HG03571 (cell line): Measurements from ENCODE around the gene ELL3.
"Not testable (repeated sequence)": the region's sequence is repeated elsewhere in the genome, so short reads cannot be mapped to it uniquely, and the experiment has no call there.

ENCODE experiments used
- ATAC-seq: cut with Tn5 transposase; IDR thresholded peaks from one replicate; pipeline ENCODE4 v1.9.1; 2021; ENCODE audit not compliant: unreplicated experiment

ELL3 gene

DNA sequence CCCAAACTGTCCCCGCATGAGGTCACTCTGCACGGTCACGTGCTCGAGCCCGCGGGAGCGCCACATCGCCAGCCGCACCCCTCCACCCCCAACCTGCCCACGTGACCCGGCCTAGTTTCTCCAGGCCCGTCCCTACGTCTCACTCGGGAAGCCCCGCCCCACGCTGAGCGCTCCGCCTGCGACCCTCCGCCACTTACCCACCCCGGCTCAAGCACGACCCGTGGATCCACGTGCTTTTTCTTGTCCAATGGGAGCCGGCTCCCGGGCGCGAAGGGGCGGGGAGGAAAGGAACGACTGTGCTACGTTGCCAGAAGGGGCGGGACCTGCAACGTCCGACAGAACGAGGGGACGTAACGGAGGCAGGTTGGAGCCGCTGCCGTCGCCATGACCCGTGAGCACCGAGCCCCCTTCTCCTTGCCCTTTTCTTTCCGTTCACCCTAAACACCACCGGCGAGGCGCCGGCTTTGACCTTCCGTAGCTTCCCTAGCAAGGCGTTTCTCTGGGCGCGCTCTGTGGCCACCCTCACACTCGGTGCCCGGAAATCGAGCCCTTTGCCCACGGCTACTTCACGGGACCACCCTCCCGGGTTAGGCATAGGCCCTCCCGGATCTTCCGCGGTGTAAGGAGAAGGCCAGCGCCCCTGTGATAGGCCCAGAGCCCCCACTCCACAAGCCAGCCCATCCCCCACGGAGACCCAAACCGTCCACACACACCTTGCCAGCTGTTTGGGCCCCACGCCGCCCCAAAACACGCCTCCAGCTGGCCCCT is 15.4 kb upstream of the ELL3 start, which contains the start of gene SERF2:
TSS of gene SERF2 (plus strand) at position 328 of the 768 bp plus-strand sequence. CDS start at position 385, 57 bp downstream.
- peak; percentile 77 for ATAC-seq

DNA sequence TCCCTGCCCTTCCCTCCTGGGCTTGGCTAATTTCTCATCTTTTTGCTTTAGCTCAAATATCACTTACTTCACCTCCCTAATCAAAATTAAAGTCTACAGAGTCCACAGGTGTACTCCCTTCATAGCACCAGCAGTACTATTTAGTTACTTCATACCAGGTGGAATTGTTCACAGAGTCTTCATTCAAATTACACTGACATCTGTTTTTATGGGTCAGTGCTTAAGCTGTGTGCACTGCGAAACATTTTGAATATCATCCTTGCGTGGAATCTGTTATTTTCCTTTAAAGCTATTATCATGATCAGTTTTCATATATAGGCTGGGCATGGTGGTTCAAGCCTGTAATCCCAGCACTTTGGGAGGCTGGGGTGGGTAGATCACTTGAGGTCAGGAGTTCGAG is 12.6 kb upstream of the ELL3 start:
- ATAC-seq: no peak

DNA sequence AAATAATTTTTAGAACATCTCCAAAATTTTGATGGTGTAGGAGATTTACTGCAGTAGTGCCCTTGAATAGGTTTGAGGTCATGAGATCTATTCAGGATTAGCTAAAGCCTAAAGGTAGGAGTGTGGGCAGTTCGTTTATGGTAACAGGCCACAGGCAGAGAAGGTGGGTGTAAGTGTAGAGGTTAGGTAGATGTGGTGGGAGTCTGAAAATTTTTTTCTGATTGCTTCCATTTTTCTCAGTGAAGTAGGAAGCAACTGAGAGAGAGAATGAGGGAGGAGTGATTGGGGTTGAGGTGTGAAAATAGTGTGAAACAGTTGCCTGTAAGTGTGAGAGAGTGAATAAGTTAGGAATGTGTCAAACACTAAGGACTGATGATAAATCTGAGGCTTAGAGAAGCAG is 2.2 kb upstream of the ELL3 start:
- no peak for ATAC-seq

DNA sequence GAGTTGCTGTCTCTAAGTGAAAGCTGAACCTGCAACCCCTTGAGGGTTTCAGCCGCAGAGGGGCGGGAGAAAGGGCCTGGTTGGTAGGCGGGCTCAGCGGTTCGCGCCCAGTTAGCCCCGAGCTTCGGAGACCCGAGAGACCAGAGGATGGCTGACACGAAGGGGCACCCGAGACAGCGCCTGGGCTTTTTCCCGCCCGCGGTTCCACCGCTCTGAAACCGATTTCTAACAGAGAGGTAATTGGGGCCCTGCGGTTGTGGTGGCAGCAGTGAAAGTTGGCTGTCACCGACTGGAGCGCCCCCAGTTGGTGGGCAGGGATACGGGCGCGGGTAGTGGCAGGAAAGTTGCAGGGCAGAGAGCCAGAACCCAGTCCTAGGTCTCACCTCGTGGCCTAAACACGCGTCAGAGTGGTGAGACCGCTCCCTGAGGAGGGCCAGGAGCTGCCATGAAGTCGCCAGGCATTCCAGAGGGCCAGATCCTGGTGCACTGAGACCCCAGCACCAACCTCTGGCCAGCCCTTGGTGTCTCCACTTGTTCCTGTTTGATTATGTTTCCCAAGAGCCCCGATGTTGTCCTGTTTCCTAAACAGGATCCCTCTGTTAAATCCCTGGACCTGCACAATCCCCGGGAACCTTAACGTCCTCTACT is 625 bp upstream of the ELL3 start:
- ATAC-seq: peak; percentile 57

DNA sequence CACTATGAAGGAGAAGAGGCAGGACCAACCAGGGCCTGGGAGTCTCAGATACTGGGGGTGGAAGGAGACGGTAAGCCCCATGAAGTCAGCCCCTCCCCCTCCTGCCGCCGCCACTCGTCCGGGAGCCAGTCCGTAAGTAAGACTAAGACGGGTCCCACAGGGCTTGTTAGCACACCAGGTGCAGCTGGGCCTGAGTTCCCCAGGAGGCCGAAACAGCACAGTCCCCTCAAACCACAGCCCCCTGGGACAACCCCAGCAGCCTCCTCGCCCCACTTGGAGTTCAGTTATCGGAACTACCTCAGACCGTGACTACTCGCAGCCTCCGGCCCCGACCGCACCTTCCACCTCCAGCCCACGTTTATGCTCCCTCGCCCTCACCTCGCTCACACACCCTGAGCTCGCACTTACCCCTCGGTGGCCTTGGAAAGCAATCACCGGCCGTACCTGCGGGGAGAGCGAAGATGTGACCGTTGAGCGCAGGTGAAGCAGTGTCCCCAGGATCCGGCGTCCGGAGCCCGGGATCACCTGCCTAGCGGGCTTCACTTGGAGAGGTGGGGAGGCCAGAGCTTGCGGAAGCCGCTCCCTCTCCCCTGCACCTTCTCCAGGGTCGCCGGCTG is 557 bp downstream of the ELL3 start:
- peak; percentile 59 for ATAC-seq

DNA sequence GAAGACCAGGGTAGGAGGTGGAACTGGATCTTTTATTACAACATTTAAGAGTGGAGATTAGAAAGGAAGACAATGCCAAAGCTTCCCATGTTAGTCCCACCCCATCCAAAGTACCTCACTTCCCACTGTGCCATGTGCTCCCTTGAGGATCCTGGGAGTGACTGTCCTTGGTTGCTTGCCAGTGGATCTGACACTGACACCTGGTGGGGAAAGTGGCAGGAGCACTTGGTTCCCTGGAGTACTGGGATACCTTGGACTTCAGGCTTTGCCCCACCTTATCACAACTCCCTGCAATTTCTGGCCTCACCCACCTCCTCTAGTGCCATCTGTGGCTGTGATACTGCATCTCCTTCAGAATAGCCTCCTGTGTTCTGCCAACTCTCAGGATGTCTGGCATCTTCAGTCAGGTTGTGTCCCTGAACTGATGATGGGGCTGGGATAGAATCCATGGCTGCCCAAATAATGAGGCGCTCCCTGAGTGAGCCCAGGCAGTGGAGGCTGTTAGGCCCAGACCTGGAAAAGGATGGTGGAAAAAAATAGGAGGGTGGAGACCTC is 1.3 kb downstream of the ELL3 start:
- no peak for ATAC-seq

DNA sequence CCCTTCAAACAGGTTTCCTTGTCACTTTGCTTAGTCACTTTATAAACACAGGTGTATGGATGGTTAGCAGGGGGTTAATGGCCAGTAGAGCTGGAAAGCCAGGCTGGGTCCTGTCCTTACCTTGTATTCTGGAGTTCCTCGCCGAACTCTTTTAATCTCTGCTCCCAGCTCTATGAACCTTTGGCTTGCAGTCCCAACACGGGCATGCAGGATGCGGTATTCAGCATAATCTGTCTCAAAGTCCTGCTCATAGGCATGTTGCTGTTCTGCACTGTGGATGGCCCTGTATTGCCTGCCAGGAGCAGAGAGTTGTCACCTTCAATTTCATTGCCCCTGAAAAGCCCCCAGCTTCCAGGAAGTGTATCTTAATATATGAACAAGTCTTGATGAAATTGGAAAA is 2.7 kb downstream of the ELL3 start:
- no peak for ATAC-seq

DNA sequence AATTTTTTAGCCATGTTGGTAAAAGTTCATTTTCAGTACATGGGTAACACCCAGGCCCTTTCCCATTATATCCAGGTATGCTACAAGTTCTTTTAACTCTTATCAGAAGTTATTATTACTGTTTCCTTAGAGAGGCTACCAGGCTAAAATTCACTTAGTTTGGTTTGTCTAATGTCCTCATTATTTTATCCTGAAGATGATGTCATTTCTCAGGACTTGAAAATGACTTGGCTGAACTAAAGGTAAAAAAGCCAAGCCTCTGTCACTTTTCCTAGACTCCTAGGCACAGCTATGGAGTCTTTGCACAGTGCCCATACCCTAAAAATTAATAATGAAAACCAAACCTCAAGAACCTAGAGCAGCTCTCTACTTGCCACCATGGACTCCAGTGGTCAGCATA is 4.1 kb downstream of the ELL3 start:
- no peak for ATAC-seq

DNA sequence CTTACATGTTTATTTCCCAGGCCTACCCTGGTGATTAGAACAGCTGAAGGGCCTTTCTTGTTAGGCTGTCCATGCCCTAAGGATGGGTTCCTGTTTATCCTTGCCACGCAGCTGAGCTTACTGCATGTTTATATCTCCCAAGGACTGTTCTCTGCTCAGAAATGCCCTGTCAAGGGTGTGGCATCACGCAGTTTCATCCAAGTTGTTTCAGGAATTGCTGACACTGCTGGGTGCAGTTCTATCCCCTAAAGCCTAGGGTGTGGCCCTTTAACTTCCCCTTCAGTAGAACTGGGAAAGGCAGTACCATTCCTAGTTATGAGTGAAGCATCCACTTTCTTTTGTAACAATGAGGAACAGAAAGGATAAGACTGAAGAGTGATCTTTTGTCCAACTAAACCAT is 5.0 kb downstream of the ELL3 start:
- ATAC-seq: no peak

DNA sequence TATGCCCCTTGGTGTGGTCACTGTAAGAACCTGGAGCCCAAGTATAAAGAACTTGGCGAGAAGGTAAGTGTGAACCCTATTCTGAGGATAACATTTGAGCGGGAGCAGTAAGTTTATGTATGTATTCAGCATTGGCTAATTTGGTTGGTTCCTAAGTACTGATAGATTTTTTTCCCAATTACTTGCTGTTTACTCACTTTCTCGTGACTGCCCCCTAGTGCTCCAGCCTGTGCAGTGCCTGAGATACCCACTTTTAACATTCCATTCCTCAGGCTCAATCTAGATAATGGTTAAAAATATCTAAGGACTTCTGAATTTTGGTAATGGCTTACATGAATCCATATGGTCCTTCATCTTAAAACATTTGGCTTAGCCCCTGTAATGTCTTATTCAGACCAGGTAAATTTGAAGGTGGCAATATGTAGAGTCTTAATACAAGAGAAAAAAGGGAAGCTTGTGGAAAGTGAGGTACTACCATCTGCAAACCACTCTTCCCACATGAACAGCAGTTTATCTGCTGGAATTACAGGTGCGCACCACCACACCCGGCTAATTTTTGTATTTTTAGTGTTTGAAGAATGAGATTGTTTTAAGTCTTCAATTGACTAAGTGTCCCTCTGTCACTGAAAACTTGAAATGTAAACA is 7.1 kb downstream of the ELL3 start:
- no peak for ATAC-seq

DNA sequence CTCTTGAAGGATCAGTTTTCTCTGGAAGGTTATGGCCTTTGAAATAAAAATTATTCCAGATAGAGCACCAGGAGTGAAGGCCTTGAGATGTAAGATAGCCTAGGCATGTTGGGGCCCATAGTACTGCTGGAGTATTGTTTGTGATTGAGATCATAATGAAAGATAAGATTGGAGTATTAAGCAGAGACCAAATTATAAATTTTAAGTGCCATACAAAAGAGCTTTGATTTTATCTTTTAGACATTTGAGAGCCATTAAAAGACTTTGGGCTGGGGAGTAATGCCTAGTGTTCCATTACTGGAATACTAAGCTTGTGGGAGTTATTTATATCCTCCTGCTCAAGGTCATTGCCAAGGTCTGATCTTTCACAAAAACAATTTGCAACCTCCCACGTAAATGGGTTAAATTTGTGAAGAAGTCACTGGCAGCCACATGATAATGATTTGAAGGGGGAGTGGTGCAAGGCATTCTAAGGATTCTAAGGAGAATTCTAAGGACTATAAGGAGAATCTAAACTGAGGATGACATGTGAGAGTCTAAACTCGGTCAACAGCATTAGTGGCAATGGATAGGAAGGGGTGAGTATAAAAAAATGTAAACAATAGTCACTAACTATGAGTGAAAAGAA is 12.8 kb downstream of the ELL3 start:
- no peak for ATAC-seq

DNA sequence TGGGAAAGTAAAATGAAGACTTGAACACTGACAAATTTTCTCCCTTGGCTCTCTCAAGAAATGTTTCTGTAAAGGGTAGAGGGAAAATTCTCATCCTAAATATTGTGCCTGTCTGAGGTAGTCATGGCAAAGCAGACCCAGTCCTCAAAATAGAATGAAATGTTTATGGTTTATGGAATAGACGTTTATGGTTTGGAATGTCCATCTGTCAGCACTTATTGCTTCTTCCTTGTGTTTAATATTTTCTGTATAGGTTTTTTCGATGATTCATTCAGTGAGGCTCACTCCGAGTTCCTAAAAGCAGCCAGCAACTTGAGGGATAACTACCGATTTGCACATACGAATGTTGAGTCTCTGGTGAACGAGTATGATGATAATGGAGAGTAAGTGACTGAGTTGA is 13.9 kb downstream of the ELL3 start:
- no peak for ATAC-seq

DNA sequence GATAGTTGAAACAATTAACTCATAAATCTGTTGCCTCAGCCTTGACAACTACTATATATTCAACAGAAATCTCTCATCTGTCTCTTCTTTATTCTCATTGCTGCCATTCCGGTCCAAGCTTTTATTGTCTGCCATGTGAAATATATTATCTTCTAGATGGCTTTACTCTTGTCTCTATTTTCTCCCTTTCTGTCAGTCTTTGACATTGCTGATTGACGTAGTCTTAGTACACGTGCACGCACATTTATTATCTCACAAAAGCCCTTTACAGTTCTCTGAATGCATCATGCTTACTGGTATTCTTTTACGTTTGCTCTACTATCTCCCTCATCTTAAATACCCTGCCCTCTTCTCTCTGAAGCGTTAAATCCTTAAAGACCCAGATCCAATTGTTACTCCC is 24.9 kb downstream of the ELL3 start:
- no peak for ATAC-seq

DNA sequence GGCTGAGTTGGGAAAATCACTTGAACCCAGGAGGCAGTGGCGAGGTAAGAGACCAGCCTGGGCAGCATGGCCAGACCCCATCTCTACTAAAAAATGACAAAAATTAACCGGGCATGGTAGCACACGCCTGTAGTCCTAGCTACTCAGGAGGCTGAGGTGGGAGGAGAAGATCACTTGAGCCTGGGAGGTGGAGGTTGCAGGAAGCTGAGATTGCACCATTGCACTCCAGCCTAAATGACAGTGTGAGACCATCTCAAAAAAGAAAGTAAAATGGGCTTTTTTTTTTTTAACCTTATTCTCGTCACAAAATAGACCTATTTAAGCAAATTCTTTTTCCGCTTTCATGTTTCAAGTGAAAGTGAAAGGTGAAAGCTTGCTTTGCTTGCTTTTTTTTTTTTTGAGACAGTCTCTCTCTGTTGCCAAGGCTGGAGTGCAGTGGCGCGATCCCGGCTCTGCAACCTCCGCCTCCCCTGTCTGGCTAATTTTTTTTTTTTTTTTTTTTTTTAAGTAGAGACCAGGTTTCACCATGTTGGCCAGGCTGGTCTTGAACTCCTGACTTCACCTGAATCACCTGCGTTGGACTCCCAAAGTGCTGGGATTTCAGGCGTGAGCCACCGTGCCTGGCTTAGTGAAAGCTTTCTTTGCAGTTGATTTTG is 26.9 kb downstream of the ELL3 start:
- ATAC-seq: no peak

DNA sequence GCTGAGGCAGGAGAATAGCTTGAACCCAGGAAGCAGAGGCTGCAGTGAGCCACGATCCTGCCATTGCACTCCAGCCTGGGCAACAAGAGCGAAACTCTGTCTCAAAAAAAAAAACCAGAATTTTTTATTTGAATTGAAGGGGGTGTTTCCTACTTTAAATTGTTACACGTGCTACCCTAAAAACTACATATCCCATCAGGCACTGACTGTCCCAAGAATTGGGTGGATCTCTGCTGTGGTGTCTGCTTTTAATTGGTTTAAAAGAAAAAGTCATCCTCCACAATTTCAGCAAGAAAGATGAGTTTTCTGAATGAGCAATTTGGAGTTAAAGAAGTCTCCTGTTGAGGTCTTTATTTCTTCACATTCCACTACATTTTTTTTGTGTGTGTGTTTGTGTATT is 28.4 kb downstream of the ELL3 start:
- no peak for ATAC-seq

DNA sequence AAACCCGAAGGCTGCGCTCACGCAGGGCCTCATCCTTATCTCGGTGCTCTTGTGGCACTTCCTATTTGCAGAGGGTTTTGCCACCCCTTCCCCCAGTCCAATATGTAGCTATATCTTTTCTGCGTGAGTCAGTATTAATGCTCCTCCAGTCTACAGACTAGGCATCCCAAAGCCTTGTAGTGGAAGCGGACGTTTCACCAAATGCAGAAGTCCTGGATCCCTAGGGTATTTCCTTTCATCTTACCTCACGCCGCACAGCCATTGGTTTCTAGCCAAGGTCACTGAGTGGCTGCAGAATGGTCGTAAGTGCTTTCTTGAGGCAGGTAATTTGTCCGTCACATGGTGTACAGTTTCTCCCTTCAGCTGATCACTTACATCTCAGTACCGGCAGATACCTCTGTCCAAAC is 29.9 kb downstream of the ELL3 start:
- ATAC-seq: not testable (repeated sequence)

DNA sequence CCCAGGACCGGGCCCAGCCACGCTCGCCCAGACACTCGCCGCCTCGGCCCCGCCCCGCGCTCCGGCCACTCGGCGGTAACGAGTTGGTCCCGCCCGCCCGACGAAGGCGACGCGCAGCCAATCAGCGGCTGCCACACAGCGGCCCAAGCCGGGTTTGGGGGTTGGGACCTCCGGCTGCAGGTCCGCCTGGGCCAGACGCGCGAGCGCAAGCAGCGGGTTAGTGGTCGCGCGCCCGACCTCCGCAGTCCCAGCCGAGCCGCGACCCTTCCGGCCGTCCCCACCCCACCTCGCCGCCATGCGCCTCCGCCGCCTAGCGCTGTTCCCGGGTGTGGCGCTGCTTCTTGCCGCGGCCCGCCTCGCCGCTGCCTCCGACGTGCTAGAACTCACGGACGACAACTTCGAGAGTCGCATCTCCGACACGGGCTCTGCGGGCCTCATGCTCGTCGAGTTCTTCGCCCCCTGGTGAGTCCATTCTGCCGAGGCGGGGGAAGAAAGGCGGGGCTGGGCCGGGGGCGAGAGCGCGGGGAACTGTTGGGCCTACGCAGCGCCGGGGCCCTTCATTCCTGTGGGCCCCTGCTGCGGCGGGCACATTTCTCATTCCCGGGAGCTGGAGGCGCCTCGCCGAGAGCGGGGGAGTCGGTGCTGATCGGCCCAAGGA is 30.4 kb downstream of the ELL3 start, which contains the start of gene PDIA3:
TSS of gene PDIA3 (plus strand) at position 194 of the 658 bp plus-strand sequence. CDS start at position 296, 102 bp downstream.
- ATAC-seq: peak; percentile 60

DNA sequence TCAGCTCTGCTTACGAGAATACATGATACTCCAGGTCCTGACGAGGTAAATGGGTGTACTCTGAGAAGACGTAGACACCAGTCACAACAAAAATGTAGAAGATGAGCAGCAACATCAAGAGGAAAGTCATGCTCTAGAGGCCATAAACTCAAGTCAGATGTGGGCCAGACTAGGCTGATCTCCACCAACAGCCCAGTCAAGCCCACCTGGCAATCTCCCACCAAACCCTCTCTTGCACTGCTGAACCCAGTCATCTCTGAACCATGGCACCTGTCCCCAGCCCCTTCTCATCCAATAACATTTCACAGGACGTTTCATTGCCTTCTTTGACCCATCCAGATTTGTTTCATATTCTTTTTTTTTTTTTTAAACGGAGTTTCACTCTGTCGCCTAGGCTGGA is 41.4 kb downstream of the ELL3 start:
- no peak for ATAC-seq

DNA sequence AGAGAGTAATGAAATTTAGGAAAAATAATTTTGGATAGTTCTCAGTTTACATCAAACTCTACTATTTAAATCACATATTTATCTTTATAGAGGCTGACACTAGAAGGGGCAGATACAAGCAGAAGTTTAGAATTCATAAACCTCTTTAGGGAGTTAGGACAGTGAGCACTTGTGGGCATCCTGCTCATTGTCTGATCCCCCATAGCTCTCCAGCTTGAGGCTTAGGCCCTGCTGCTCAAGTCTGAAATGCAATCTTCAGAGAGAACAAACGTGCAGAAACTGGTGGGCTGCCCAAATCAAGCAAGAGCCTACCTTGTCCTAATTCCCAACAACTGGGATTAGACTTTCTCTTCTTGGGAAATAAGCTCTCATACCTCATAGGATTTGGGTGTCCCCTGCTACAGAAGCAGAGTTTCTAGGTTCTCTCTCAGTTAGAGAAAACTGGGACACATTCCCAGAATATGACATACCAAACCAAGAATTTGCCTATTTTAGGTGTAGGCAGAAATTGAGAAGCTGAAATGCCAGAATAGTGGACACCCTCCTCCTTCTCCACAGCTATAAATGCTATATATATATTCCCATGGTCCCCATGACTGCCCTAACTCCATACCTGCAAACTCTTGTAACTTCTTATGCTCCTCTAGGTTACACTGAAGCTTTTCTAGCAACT is 48.6 kb downstream of the ELL3 start:
- ATAC-seq: not testable (repeated sequence)
